GM18498 (cell line): ENCODE results near the gene GPHN.
"Not testable (repeated sequence)": the region's sequence is repeated elsewhere in the genome, so short reads cannot be mapped to it uniquely, and the experiment has no call there.

Experiments
- ATAC-seq: cut with Tn5 transposase; IDR thresholded peaks from one replicate; pipeline ENCODE4 v1.9.1; 2021; ENCODE audit warnings: mild to moderate bottlenecking, moderate library complexity; ENCODE audit not compliant: unreplicated experiment

Gene GPHN

GRCh38 chr14:66758031-66758613 lies 250.2 kb downstream of the GPHN start:
- no peak for ATAC-seq

- ATAC-seq: no peak
Observed at GRCh38 chr14:66772146-66772545, 264.2 kb downstream of the GPHN start.

- no peak for ATAC-seq
Observed at GRCh38 chr14:66782853-66783252, 274.9 kb downstream of the GPHN start.

- no peak for ATAC-seq
Observed at GRCh38 chr14:66790101-66790500, 282.2 kb downstream of the GPHN start.

GRCh38 chr14:66802962-66803361 lies 295.0 kb downstream of the GPHN start:
- no peak for ATAC-seq

GRCh38 chr14:66804141-66804540 lies 296.2 kb downstream of the GPHN start:
- ATAC-seq: no peak

- no peak for ATAC-seq
Observed at GRCh38 chr14:66813636-66814035, 305.7 kb downstream of the GPHN start.

- ATAC-seq: no peak
Observed at GRCh38 chr14:66815687-66816086, 307.7 kb downstream of the GPHN start.

GRCh38 chr14:66824251-66824650 lies 316.3 kb downstream of the GPHN start:
- ATAC-seq: no peak

GRCh38 chr14:66827182-66827581 lies 319.2 kb downstream of the GPHN start:
- ATAC-seq: no peak

GRCh38 chr14:66831173-66831572 lies 323.2 kb downstream of the GPHN start:
- no peak for ATAC-seq

GRCh38 chr14:66833816-66834215 lies 325.9 kb downstream of the GPHN start:
- no peak for ATAC-seq

GRCh38 chr14:66837436-66837835 lies 329.5 kb downstream of the GPHN start:
- ATAC-seq: not testable (repeated sequence)

- no peak for ATAC-seq
Observed at GRCh38 chr14:66842911-66843512, 335.1 kb downstream of the GPHN start.

GRCh38 chr14:66850258-66850888 lies 342.4 kb downstream of the GPHN start:
- ATAC-seq: no peak

- ATAC-seq: no peak
Observed at GRCh38 chr14:66853311-66853710, 345.4 kb downstream of the GPHN start.

GRCh38 chr14:66857867-66858266 lies 349.9 kb downstream of the GPHN start:
- no peak for ATAC-seq

- ATAC-seq: no peak
Observed at GRCh38 chr14:66859063-66859671, 351.2 kb downstream of the GPHN start.

GRCh38 chr14:66881596-66881995 lies 373.6 kb downstream of the GPHN start:
- ATAC-seq: no peak

- ATAC-seq: no peak
Observed at GRCh38 chr14:66884149-66884548, 376.2 kb downstream of the GPHN start.

GRCh38 chr14:66900719-66901118 lies 392.8 kb downstream of the GPHN start:
- no peak for ATAC-seq

- no peak for ATAC-seq
Observed at GRCh38 chr14:66910311-66910840, 402.4 kb downstream of the GPHN start.
